GM10266 (cell line): ENCODE results near the gene WDFY2.

Source experiments
- DNase-seq: peaks from one replicate; pipeline ENCODE4 v3.0.0; 2012; ENCODE audit errors: extremely low spot score
- TF ChIP-seq, protein P1 (sequence below): IDR thresholded peaks from 2 replicates; pipeline ENCODE4 v1.5.1; 2012; ENCODE audit warnings: mild to moderate bottlenecking, low read depth; ENCODE audit not compliant: control insufficient read depth, insufficient read depth; ENCODE audit errors: missing control alignments

WDFY2 gene

DNA sequence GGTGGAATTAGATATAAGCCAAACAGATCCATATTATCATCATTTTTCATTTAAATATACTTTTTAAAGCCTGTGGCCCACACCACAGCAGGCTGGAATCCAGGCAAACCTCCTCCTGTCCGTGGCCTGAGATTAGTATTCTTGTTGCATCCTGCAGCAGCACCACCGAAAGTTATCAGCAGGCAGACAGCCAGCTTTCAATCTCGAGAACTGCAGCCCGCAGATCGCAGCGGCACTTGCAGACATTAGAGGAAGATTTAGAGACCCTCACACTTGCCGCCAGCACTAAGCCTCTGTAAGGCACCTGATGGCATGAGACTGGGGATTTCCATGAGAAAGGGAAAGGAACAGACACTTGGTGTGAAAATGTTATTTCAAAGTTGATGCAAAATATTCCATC is 212.3 kb downstream of the WDFY2 start:
- TF ChIP-seq, protein P1, sequence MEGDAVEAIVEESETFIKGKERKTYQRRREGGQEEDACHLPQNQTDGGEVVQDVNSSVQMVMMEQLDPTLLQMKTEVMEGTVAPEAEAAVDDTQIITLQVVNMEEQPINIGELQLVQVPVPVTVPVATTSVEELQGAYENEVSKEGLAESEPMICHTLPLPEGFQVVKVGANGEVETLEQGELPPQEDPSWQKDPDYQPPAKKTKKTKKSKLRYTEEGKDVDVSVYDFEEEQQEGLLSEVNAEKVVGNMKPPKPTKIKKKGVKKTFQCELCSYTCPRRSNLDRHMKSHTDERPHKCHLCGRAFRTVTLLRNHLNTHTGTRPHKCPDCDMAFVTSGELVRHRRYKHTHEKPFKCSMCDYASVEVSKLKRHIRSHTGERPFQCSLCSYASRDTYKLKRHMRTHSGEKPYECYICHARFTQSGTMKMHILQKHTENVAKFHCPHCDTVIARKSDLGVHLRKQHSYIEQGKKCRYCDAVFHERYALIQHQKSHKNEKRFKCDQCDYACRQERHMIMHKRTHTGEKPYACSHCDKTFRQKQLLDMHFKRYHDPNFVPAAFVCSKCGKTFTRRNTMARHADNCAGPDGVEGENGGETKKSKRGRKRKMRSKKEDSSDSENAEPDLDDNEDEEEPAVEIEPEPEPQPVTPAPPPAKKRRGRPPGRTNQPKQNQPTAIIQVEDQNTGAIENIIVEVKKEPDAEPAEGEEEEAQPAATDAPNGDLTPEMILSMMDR, result no peak
- DNase-seq, result no peak

DNA sequence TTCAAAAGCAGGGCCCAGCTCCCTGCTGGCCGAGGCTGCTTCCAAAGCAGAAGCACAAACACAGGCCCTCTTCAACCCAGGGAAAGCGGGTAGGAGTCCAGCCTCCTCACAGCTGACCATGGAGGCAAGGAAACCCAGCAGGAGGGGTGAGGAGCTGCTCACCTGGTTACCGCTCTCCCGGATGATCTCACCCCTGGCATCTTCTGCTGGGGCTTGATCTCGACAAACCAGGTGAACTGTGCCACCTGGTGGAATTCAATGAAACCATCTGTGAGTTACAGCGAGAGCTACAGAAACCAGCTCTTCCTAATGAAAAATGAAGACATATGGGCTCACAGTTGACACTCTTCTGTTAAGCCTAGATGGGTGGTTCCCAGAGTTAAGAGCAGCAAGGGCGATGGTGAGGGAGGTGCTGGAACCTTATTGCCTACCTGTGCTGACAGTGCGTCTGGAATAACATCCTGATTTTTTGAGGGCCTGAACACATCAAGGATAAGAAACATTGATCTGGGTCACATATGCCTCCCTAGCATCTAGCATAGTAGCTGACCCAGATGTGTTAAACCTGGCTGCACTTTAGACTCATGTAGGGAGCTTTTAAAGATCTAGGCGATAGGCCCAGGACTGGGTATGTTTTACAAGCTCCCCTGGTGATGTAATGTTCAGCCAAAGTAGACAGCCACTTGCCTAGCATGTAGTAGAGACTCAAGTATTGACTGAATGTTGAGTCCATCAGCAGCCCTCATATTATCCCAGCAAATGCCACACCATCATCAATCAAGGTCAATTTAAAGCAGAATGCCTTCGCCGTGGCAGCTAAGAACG is 213.6 kb downstream of the WDFY2 start:
- TF ChIP-seq, protein P1, result peak; percentile 68
- peak; percentile 57 for DNase-seq

DNA sequence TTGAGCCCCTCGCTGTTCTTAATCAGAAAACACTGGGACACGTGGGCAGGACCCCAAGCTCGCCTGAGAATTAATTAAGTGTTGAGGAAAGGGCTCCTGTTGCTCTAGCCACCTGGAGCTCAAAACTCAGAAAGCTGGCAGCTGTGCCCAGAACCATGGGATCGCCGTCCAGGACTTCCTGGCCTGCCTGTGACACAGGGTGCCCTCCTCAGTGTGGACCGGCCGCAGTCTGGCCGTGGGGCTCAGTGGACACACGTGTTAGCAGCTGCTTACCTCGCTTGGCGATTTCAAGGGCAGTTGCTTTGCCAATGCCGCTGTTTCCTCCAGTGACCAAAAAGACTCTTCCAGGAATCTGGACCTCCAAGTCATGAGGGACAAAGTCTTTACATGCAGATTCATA is 215.0 kb downstream of the WDFY2 start:
- TF ChIP-seq, protein P1, result no peak
- no peak for DNase-seq

DNA sequence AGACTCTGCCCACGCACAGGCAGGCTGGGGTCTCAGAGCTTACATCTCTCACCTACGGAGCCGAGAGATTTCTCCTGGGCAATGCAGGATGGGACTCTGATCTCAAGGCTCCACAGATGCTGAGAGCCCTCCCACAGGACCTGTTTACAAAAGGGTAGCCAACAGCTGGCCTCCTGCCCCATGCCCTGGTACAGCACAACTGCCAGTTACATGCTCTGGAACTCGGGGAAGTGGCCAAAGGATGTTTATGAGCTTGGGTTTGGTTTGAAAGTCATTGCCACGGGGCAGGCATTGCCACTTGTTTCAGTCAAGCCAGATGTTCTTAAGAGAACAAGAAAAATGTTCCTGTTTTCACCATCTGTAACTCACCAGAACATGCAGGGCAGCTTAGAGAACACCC is 216.2 kb downstream of the WDFY2 start:
- TF ChIP-seq, protein P1, result no peak
- no peak for DNase-seq

DNA sequence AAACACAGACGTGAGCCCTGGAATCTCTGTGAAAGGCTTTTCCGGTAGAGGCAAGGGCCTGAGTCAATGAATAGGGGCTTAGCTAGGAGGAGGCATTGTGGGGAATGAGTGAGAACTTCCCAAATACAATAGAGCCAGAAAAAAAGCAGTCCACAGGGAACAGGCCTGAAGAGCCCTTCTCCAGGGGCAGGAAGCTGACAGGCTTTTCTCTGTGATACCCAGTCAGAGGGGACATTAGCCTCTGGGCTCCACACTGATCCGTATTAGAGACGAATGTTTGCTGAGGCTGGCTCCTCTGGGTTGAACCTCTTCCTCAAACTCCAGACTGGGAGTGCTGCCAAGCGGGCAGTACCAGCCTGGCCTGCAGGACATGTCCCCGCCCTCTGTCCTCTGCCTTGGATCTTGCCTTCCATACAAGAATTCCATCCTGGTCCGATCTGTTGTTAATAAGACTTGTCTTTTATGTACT is 217.4 kb downstream of the WDFY2 start:
- DNase-seq, result no peak
- TF ChIP-seq, protein P1, result no peak

DNA sequence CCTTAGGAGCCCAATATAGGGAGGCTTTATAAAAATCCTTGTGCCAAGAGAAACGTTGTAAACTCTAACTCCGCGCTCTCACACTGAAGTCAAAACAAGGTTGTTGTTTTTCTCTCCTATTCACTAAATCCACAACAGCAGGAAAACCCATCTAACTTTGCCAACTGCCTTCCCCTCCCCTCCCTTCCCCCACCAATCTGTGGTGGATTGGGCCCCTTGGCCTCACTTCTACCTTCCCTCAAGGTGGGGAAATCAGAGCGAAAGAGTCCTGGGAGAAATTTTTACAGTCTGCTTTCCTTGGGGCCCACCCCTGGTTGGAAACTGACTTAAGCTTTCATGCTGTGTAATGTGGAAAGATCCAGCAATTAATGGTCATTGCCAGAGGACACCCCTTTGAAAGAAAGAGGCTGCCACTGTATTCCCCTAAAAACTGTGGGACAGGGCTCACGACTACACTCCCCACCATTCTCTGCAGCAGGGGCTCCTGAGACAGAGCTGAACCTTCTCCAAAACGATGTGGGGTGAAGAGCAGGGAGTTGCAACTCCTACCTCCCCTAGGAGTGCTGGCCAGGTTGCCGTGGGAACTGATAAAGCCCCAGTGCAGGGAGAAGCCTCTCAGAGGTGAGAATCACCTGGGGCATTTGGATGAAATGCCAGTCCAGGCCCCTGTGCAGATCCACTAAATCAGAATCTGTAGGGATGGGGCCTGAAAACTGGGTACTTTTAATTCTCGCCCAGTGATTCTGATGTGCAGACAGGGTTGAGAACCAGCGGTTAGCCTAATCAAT is 218.6 kb downstream of the WDFY2 start:
- TF ChIP-seq, protein P1, result no peak
- no peak for DNase-seq
